GM18498 (cell line): ENCODE measurements around the gene AOX1.
"Not testable (repeated sequence)": the region's sequence is repeated elsewhere in the genome, so short reads cannot be mapped to it uniquely, and the experiment has no call there.

Source experiments
- ATAC-seq: cut with Tn5 transposase; IDR thresholded peaks from one replicate; pipeline ENCODE4 v1.9.1; 2021; ENCODE audit warnings: mild to moderate bottlenecking, moderate library complexity; ENCODE audit not compliant: unreplicated experiment

Gene AOX1

GRCh38 chr2:200698217-200698616 is 112.4 kb downstream of the AOX1 start:
- ATAC-seq, result no peak

GRCh38 chr2:200699310-200699709 is 113.5 kb downstream of the AOX1 start:
- no peak for ATAC-seq

GRCh38 chr2:200700856-200701255 is 115.0 kb downstream of the AOX1 start:
- no peak for ATAC-seq

- no peak for ATAC-seq
Observed at GRCh38 chr2:200702044-200702443, 116.2 kb downstream of the AOX1 start.

- no peak for ATAC-seq
Observed at GRCh38 chr2:200702646-200703118, 116.9 kb downstream of the AOX1 start.

- ATAC-seq, result no peak
Observed at GRCh38 chr2:200703127-200703925, 117.5 kb downstream of the AOX1 start.

GRCh38 chr2:200703926-200704637 is 118.3 kb downstream of the AOX1 start:
- no peak for ATAC-seq

GRCh38 chr2:200705305-200706041 is 119.7 kb downstream of the AOX1 start:
- no peak for ATAC-seq

GRCh38 chr2:200708943-200709342 is 123.1 kb downstream of the AOX1 start:
- no peak for ATAC-seq

GRCh38 chr2:200713003-200713703 is 127.3 kb downstream of the AOX1 start:
- ATAC-seq, result peak; percentile 100

GRCh38 chr2:200713704-200714064 is 127.9 kb downstream of the AOX1 start:
- ATAC-seq, result no peak

- ATAC-seq, result not testable (repeated sequence)
Observed at GRCh38 chr2:200715014-200715413, 129.2 kb downstream of the AOX1 start.

- ATAC-seq, result no peak
Observed at GRCh38 chr2:200716386-200716785, 130.6 kb downstream of the AOX1 start.
